Endothelial cell of umbilical vein (primary cell): ENCODE data around the gene MAPK13. TPM values are rescaled to one million over a fixed set of nuclear protein-coding genes. Genes with fewer than 3 reads are reported as not detected.
A peak's percentile ranks its signal among the peaks of the same experiment; 100 is the strongest.

ENCODE experiments used
- BruUV-seq: library from RNA; stranded (reverse); fragments of 400-500 nt; replicated peaks from 2 replicates; lab custom pipeline; 2021; lab: Mats Ljungman, UMichigan
- CTCF ChIA-PET: fragments of 300-600, 350-600 bp; sonication (Branson Sonifier 250); formaldehyde crosslinking; loops from one replicate; lab custom pipeline; 2021; ENCODE audit warnings: antibody characterized with exemption, inconsistent platforms; lab: Charles Lee
- POLR2A ChIA-PET: fragments of 300-600, 350-600 bp; sonication (Branson Sonifier 250); formaldehyde crosslinking; loops from one replicate; lab custom pipeline; 2021; ENCODE audit warnings: antibody characterized with exemption, inconsistent platforms; lab: Charles Lee
- DNase-seq: peaks from one replicate; pipeline ENCODE4 v3.0.0-alpha.2; 2011; ENCODE audit warnings: low read depth, low spot score
- FAIRE-seq: peaks from 2 replicates; lab custom pipeline; 2011; peaks lifted over from hg19 to GRCh38; lab: Jason Lieb, UNC
- H2AFZ ChIP-seq: 2 replicates; pipeline ENCODE4 v1.6.0; 2012; ENCODE audit warnings: low read depth, low read length, control low read depth, inconsistent platforms
- H3K27ac ChIP-seq: 2 replicates; pipeline ENCODE4 v1.5.1; 2011; ENCODE audit warnings: low read depth, mild to moderate bottlenecking, control low read depth, low read length, moderate library complexity; ENCODE audit not compliant: insufficient read depth
- H3K27me3 ChIP-seq, 2 experiments: 2 replicates each; pipeline versions ENCODE4 v1.6.0 to v1.6.1; 2011; ENCODE audit warnings: low read length in 2 of 2, mixed read lengths in 1 of 2; ENCODE audit not compliant: control insufficient read depth in 2 of 2, insufficient read depth in 2 of 2
- H3K36me3 ChIP-seq, 2 experiments: 2 replicates in 1 of 2; 3 replicates in 1 of 2; pipeline ENCODE4 v1.5.1; 2011; ENCODE audit warnings: low read length in 2 of 2, mild to moderate bottlenecking in 1 of 2, moderate library complexity in 1 of 2; ENCODE audit not compliant: control insufficient read depth in 2 of 2, insufficient read depth in 2 of 2; ENCODE audit errors: extremely low read depth in 1 of 2
- H3K4me1 ChIP-seq: 3 replicates; pipeline ENCODE4 v1.5.1; 2011; ENCODE audit warnings: mild to moderate bottlenecking, low read length; ENCODE audit not compliant: control insufficient read depth, insufficient read depth; ENCODE audit errors: extremely low read depth
- H3K4me2 ChIP-seq: 2 replicates; pipeline ENCODE4 v1.6.1; 2011; ENCODE audit warnings: low read length, control low read depth, mixed read lengths; ENCODE audit not compliant: insufficient read depth
- H3K4me3 ChIP-seq, 3 experiments: fragments of 200-600 bp in 1 of 3; sonication (generic), shearing (Covaris generic) in 1 of 3; replicated peaks in 1 of 3; 2 replicates each; pipeline ENCODE4 v1.5.1; 2011 to 2016; ENCODE audit warnings: control low read depth in 3 of 3, low read length in 3 of 3, mild to moderate bottlenecking in 2 of 3, inconsistent platforms in 1 of 3, low read depth in 1 of 3, moderate library complexity in 1 of 3; ENCODE audit not compliant: insufficient read depth in 1 of 3
- H3K79me2 ChIP-seq: 2 replicates; pipeline ENCODE4 v1.6.0; 2012; ENCODE audit warnings: low read length, inconsistent platforms; ENCODE audit not compliant: control insufficient read depth, insufficient read depth
- H3K9ac ChIP-seq: replicated peaks from 2 replicates; pipeline ENCODE3; 2011; ENCODE audit warnings: low read length, control low read depth; ENCODE audit not compliant: insufficient read depth; ENCODE audit errors: extremely low read depth
- H3K9me1 ChIP-seq: replicated peaks from 3 replicates; pipeline ENCODE4 v1.6.0; 2011; ENCODE audit warnings: mild to moderate bottlenecking, low read length; ENCODE audit not compliant: control insufficient read depth, insufficient read depth; ENCODE audit errors: extremely low read depth
- H3K9me3 ChIP-seq: replicated peaks from 2 replicates; pipeline ENCODE4 v1.5.1; 2012; ENCODE audit warnings: low read length, inconsistent platforms; ENCODE audit not compliant: control insufficient read depth, insufficient read depth
- H4K20me1 ChIP-seq: replicated peaks from 2 replicates; pipeline ENCODE3; 2011; ENCODE audit warnings: mild to moderate bottlenecking, low read length; ENCODE audit not compliant: control insufficient read depth, insufficient read depth; ENCODE audit errors: extremely low read depth
- CTCF ChIP-seq, 2 donors: IDR thresholded peaks; 1 replicate in 1 of 2; 2 replicates in 1 of 2; pipeline ENCODE4 v1.5.1; 2011; ENCODE audit warnings: low read length in 2 of 2, mild to moderate bottlenecking in 2 of 2, moderate library complexity in 2 of 2, control low read depth in 1 of 2, inconsistent platforms in 1 of 2, low read depth in 1 of 2; ENCODE audit not compliant: insufficient read depth in 1 of 2; ENCODE audit errors: extremely low read depth in 1 of 2
- EZH2 ChIP-seq: IDR thresholded peaks from 2 replicates; pipeline ENCODE4 v1.6.1; 2012; ENCODE audit warnings: borderline replicate concordance, low read depth, mild to moderate bottlenecking, moderate library complexity, low read length, inconsistent platforms; ENCODE audit not compliant: severe bottlenecking
- FOS ChIP-seq: IDR thresholded peaks from 2 replicates; pipeline ENCODE4 v1.6.1; 2011; ENCODE audit warnings: mild to moderate bottlenecking, low read length, moderate library complexity, borderline replicate concordance; ENCODE audit not compliant: insufficient read depth
- GATA2 ChIP-seq: IDR thresholded peaks from 2 replicates; pipeline ENCODE4 v1.7.0; 2011; ENCODE audit warnings: low read depth, mild to moderate bottlenecking, moderate library complexity, mixed read lengths, low read length; ENCODE audit not compliant: insufficient read length, insufficient read depth
- JUN ChIP-seq: IDR thresholded peaks from 2 replicates; pipeline ENCODE4 v1.6.1; 2011; ENCODE audit warnings: borderline replicate concordance, low read depth; ENCODE audit not compliant: insufficient read length, insufficient read depth
- MAX ChIP-seq: IDR thresholded peaks from 2 replicates; pipeline ENCODE4 v1.6.1; 2011; ENCODE audit not compliant: insufficient read depth, insufficient read length
- MYC ChIP-seq: IDR thresholded peaks from one replicate; pipeline ENCODE4 v1.6.1; 2011; ENCODE audit warnings: mild to moderate bottlenecking, low read depth, low read length
- POLR2A ChIP-seq: IDR thresholded peaks from 2 replicates; pipeline ENCODE4 v1.6.1; 2012; ENCODE audit warnings: low read depth, mild to moderate bottlenecking, control low read depth, low read length
- POLR2AphosphoS5 ChIP-seq: IDR thresholded peaks from 2 replicates; pipeline ENCODE4 v1.6.1; 2012; ENCODE audit warnings: low read depth, mild to moderate bottlenecking, control low read depth, low read length, moderate library complexity; ENCODE audit not compliant: insufficient read depth
- dilution Hi-C: fragments of 300-500 bp; cut with MboI; formaldehyde crosslinking; loops from one replicate; pipeline ENCODE4 v1.15.0; 2019; ENCODE audit warnings: low sequenced_read_pairs; ENCODE audit not compliant: extremely low pct_ligation_motif_present
- intact Hi-C: fragments of 100-400 bp; cut with micrococcal nuclease; formaldehyde crosslinking; loops from one replicate; pipeline ENCODE4 v1.10.0; 2022
- polyA plus RNA-seq, 4 experiments: library from polyadenylated mRNA; depleted of rRNA in 3 of 4; stranded (reverse) in 3 of 4; unstranded in 1 of 4; fragments of >200 nt; gene quantifications; 2 replicates each; pipeline versions ENCODE4 v1.2.1 to v1.2.3, GENCODE V29; 2011 to 2012; ENCODE audit warnings: missing spikeins in 1 of 4
- total RNA-seq: library from RNA; stranded (reverse); gene quantifications from 2 replicates; pipeline ENCODE4 v1.2.3, GENCODE V29; 2021

Gene MAPK13
- total and polyA plus RNA-seq, 2 donors (not counting 3 experiments of a cell fraction or from before 2014, with no cell fraction given), result 9.0 to 11.6 TPM

GRCh38 chr6:36095497-36096391 is 34.6 kb upstream of the MAPK13 start:
- intact Hi-C loops, result loop anchor here (1.0 to 10.0 kb wide), 4 partner anchors 68 to 511 kb away; partner anchors contain the start of genes ARMC12 and MAPK14
- peaks cover 13% of the 10 kb centered on the region for H3K4me1 ChIP-seq
- no peaks in the 10 kb centered on the region for H3K79me2 ChIP-seq
- POLR2A ChIA-PET, result interaction anchor here (1.2 kb wide), 1 partner anchor 68 kb away, joined by 3 read pairs; the partner anchor contains the start of gene MAPK14
- H3K9me1 ChIP-seq, result no peaks in the 10 kb centered on the region
- BruUV-seq, result no TSS peak
- no peak for TF ChIP-seq POLR2AphosphoS5
- no peak for TF ChIP-seq GATA2
- TF ChIP-seq JUN, result no peak
- no peak for TF ChIP-seq POLR2A
- no peak for TF ChIP-seq MYC
- no peak for TF ChIP-seq CTCF (IDR thresholded peaks at IDR 0.05; ENCODE audit: extremely low read depth in 1 of 2, insufficient read depth in 1 of 2, low read depth in 1 of 2, low read length in 2 of 2)
- no peak for TF ChIP-seq FOS
- no peak for TF ChIP-seq EZH2
- no peak for TF ChIP-seq MAX
- H3K4me3 ChIP-seq, result no peak overlapping the region
- H4K20me1 ChIP-seq, result no peaks in the 10 kb centered on the region
- H3K9ac ChIP-seq, result no peak overlapping the region
- DNase-seq (no peak), FAIRE-seq (peak; percentile 31)
- dilution Hi-C loops, result no loop called here
- CTCF ChIA-PET, result interaction anchor here (1.0 to 8.5 kb wide), 15 partner anchors 8 to 359 kb away, joined by 3 to 155 read pairs (median 6); partner anchors contain the start of genes ARMC12, MAPK14 and SRPK1
- H3K27me3 ChIP-seq, result no peaks in the 10 kb centered on the region
- no peaks in the 10 kb centered on the region for H3K9me3 ChIP-seq
- no peak overlapping the region for H3K27ac ChIP-seq
- H3K36me3 ChIP-seq, result peaks cover 9 to 11% of the 10 kb centered on the region in 2 experiments
- no peak overlapping the region for H2AFZ ChIP-seq
- no peak overlapping the region for H3K4me2 ChIP-seq
